Measurements from ENCODE around the gene RNPS1.

Gene RNPS1

GRCh38 chr16:2232094-2232990, 35.6 kb downstream of the RNPS1 start:
- Histone ChIP-seq H3K9me3 (ENCODE audit: severe bottlenecking) (no peaks in the 10 kb centered on the region), H3K4me3 (ENCODE audit: low read depth, low read length) (no peak overlapping the region), H3K27me3 (ENCODE audit: insufficient read depth, low read depth, severe bottlenecking) (no peaks in the 10 kb centered on the region), H3K27ac (no peak overlapping the region; the same call in 1 of the 2 replicates), H3K36me3 (peaks cover 92% of the 10 kb centered on the region)
- no peak for TF ChIP-seq CTCF (IDR thresholded peaks at IDR 0.05; ENCODE audit: low read depth, low read length)
- DNase-seq, result no peak

DNA sequence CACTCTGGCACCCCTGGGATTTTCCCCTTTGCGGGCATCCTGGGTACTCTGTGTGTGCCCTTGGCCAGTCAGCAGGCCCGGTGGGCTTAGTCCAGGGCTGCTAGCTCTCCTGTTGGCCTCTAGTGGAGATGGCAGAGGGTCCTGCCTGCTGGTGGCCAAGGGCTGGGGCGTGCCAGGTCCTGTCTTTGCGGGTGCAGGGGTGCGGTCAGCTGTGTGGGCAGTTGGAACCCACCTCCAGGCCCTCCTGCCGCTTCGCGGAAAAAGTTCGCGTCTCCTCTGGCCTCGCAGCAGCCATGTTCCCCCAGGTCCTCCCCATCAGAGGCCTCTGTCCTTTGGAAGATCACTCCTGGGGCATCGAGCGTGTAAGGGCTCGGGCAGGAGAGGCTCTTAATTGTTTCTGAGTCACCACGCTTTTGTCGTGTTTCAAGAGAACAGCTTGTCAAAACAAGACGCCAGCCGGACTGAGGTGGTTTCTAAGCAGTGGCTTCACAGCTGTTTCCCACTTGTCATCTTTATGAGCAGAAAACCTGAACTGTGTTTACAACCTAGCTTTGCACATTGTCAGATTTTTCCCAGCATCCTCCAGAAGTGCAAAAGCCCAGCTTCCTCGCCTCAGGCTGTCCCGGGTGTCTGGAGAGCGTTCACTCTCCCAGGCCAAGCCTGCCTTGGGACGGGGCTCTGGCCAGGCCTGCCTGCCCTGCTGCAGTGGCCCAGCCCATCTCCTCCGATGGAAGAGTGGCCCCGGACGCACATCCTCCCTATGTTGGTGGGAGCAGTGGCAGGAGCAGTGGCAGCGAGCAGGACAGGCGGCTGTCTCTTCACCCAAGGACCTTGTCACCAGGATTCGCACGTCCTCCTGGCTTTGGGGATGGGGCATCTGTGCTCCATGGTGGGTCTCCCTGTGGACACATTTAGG, 36.7 kb downstream of the RNPS1 start:
- TF ChIP-seq CTCF (IDR thresholded peaks at IDR 0.05; ENCODE audit: low read depth, low read length), result no peak
- DNase-seq, result no peak
- H3K27me3 ChIP-seq (ENCODE audit: insufficient read depth, low read depth, severe bottlenecking), result no peaks in the 10 kb centered on the region
- 0 out of 2 replicates have a peak overlapping the region, but pooled peaks have one; percentile 0 for H3K27ac ChIP-seq
- H3K9me3 ChIP-seq (ENCODE audit: severe bottlenecking), result no peaks in the 10 kb centered on the region
- H3K4me3 ChIP-seq (ENCODE audit: low read depth, low read length), result no peak overlapping the region
- H3K36me3 ChIP-seq, result peaks cover 94% of the 10 kb centered on the region

DNA sequence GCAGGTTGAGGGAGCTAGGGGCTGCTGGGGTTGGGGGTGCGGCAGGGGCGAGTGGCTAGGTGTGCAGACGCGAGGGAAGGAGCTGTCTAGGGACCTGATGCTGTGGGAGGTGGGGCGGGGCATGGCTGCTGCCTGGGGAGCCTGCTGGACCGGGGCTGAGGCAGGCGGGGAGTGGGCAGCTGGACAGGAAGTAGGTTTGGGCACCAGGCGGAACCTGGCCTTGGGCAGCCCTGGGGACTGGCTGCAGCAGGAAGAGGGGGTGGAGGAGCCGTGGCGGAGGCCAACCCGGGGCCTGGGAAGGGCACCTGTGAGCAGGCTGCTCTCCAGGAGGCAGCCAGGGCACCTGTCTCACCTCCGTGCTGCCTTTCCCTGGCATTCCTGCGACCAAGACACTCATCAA, 37.5 kb downstream of the RNPS1 start:
- no peaks in the 10 kb centered on the region for H3K9me3 ChIP-seq (ENCODE audit: severe bottlenecking)
- H3K27ac ChIP-seq, result no peak overlapping the region
- TF ChIP-seq CTCF (IDR thresholded peaks at IDR 0.05; ENCODE audit: low read depth, low read length), result no peak
- H3K4me3 ChIP-seq (ENCODE audit: low read depth, low read length), result no peak overlapping the region
- no peak for DNase-seq
- H3K36me3 ChIP-seq, result peaks cover 88% of the 10 kb centered on the region
- no peaks in the 10 kb centered on the region for H3K27me3 ChIP-seq (ENCODE audit: insufficient read depth, low read depth, severe bottlenecking)

DNA sequence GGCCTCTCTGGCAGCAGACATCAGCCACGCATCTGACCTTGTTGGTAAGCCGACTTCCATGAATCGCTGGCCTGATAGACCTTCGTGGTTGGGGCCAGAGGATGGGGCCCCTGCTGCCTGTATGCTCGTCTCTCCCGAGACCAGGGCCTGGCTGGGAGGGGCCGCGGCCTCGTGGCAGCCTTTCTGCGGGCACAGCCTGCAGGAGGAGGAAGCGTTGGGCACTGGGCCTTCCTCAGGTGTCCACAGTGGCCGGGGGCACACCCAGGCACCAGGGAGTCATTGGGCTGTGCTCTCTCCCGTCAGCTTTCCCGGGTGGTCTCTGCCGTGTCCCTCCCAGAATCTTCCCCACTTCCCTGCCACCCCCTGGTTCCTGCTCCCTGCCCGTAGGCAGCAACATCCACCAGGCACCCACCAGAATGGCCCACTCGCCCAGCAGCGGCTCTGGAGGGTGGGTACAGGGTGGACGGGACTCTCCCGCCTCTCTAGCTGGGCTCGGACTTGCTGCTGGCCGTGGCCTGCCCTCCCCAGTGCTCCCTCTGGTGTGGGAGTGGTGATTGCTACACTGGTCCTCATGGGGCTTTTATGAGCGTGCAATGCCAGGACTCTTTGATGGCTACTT, 38.2 kb downstream of the RNPS1 start:
- H3K27me3 ChIP-seq (ENCODE audit: insufficient read depth, low read depth, severe bottlenecking), result no peaks in the 10 kb centered on the region
- DNase-seq, result no peak
- H3K36me3 ChIP-seq, result peaks cover 88% of the 10 kb centered on the region
- TF ChIP-seq CTCF (IDR thresholded peaks at IDR 0.05; ENCODE audit: low read depth, low read length), result no peak
- no peak overlapping the region for H3K27ac ChIP-seq
- H3K4me3 ChIP-seq (ENCODE audit: low read depth, low read length), result no peak overlapping the region
- H3K9me3 ChIP-seq (ENCODE audit: severe bottlenecking), result no peaks in the 10 kb centered on the region

GRCh38 chr16:2229091-2229490, 38.8 kb downstream of the RNPS1 start:
- Histone ChIP-seq H3K27ac (no peak overlapping the region), H3K36me3 (peaks cover 90% of the 10 kb centered on the region)

More at GRCh38 chr16:2229091-2229490, 38.8 kb downstream of the RNPS1 start:
- Histone ChIP-seq H3K27me3 (ENCODE audit: insufficient read depth, low read depth, severe bottlenecking) (no peaks in the 10 kb centered on the region), H3K4me3 (ENCODE audit: low read depth, low read length) (no peak overlapping the region), H3K9me3 (ENCODE audit: severe bottlenecking) (no peaks in the 10 kb centered on the region)
- TF ChIP-seq CTCF (IDR thresholded peaks at IDR 0.05; ENCODE audit: low read depth, low read length), result no peak
- no peak for DNase-seq
